ENCODE measurements around the gene DNAJB12. TPM values are rescaled to one million over a fixed set of nuclear protein-coding genes. Genes with fewer than 3 reads are reported as not detected.
"Not testable (repeated sequence)": the region's sequence is repeated elsewhere in the genome, so short reads cannot be mapped to it uniquely, and the experiment has no call there.

The DNAJB12 gene
- total RNA-seq, 1 donor from 2014 or later: 44.9 TPM

DNA sequence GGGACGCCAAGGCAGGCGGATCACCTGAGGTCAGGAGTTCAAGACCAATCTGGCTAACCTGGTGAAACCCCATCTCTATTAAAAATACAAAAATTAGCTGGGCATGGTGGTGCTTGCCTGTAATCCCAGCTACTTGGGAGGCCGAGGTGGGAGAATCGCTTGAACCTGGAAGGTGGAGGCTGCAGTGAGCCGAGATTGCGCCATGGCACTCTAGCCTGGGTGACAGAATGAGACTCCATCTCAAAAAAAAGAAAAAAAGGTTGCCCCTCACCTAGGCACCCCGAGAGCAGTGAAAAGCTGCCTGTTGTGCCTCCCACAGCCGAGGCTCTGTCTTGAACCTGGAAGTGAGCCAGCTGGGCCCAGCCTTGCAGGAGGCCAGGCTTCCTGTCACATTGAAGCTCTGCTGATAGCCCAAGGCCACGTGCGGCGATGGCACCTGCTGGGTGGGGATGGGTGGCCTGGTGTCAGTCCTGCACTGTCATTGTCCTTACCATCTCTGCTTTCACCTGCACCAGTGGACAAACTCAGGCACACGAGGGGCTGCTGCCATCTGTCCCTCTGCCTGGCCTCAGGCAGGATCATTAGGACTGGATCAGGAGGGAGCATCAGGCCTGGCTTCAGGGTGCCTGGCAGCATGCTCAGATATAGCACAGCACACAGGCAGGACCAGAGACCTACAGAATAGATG, 37.8 kb downstream of the DNAJB12 start:
- no peak for DNase-seq (ENCODE audit: low spot score)

DNA sequence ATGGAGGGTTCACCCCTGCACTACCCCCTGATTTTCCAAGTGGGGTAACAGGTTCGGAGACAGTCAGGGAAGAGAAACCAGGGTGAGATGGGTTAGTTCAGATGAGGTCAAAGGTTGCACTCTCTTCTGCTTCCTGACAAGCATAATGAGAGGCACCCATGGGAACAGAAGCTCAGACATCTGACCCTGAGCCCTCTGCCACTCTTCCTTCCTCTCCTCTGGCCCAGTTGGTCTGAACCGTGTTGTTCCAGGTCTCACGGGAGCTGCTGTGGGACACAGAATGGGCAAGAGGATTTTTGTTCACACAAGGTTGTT, 38.4 kb downstream of the DNAJB12 start:
- no peak for DNase-seq (ENCODE audit: low spot score)

DNA sequence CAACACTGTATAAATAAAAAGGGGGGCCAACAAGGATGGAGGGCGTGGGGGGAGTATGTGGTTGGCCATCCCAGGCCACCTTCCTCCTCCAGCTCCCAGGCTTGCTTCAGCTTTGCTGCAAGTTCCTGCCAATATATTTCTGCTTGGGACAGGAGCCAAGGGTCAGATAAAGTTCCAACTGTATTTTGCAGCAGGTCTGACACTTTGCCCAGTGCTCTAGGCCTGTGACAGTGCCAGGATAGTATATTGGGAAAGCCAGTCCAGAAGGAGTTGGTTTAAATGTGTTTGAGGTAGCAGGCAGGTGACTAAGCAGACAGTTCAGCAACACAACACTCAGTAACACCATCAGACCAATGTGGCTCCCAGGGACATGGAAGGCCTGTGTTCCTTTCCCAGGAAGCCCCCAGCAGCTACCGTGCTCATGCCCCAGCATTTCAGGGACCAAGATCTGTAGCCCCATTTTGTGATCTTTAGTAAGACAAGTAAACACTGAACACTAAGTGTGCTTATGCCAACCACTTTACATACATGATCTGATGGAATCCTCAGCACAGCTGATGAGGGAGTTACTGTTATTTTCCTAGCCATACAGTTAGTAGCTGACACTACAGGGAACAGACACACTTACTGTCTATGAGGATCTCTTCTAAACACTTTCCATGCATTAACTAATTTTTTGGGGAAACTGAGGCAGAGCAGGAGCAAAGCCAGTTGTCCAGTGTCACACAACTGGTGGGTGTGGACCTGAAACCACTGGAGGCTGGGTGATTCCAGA, 38.9 kb downstream of the DNAJB12 start:
- peak; percentile 88 for DNase-seq (ENCODE audit: low spot score)

GRCh38 chr10:72315054-72315453, 39.7 kb downstream of the DNAJB12 start:
- no peak for DNase-seq (ENCODE audit: low spot score)

- no peak for DNase-seq (ENCODE audit: low spot score)
These were observed 40.5 kb downstream of the DNAJB12 start for GRCh38 chr10:72314263-72314662.

GRCh38 chr10:72312865-72313391, 41.8 kb downstream of the DNAJB12 start:
- no peak for DNase-seq (ENCODE audit: low spot score)

- DNase-seq (ENCODE audit: low spot score): no peak
These were observed 43.1 kb downstream of the DNAJB12 start for GRCh38 chr10:72311667-72312066.

DNA sequence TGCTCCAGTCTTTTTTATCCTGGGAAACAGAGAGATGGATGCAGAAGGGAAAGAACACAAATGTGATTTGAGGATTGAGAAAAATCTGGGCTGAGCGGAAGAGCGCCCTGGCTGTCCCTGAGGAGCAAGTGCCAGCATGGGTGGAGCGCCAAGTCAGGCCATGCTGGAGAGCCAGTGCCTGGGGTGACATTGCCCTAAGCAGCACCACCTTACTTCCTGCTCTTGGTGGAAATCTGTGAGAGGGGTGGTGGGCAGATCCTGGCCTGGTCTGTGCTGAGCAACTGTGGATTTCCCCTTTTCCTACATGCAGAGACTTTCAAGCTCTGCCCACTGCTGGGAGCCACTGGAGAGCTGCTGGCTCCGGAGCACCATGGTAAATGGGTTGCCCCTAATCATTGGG, 44.1 kb downstream of the DNAJB12 start:
- no peak for DNase-seq (ENCODE audit: low spot score)

DNA sequence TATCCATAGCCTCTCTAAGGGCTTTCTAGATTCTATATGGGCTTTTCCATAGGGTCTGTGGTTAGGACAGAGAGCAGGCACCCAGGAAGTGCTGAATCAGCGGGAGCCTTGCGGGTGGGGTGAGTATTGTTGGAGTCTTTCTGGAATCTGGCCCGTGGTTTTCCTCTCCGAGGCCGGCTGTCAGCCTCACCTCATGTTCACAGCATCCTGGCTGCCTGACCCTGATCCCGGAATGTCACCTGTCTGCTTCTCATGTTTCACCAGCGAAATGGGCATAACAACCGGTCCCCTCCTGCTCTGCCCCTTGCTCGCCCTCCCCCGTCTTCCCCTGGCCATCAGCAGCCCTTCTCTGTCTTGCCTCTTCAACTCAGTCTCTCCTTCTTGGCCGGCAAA, 44.5 kb downstream of the DNAJB12 start:
- no peak for DNase-seq (ENCODE audit: low spot score)

- DNase-seq (ENCODE audit: low spot score): no peak
These were observed 45.2 kb downstream of the DNAJB12 start for GRCh38 chr10:72309290-72310240.

GRCh38 chr10:72308320-72308987, 46.3 kb downstream of the DNAJB12 start:
- DNase-seq (ENCODE audit: low spot score): no peak

- DNase-seq (ENCODE audit: low spot score): not testable (repeated sequence)
These were observed 47.0 kb downstream of the DNAJB12 start for GRCh38 chr10:72307711-72308110.

DNA sequence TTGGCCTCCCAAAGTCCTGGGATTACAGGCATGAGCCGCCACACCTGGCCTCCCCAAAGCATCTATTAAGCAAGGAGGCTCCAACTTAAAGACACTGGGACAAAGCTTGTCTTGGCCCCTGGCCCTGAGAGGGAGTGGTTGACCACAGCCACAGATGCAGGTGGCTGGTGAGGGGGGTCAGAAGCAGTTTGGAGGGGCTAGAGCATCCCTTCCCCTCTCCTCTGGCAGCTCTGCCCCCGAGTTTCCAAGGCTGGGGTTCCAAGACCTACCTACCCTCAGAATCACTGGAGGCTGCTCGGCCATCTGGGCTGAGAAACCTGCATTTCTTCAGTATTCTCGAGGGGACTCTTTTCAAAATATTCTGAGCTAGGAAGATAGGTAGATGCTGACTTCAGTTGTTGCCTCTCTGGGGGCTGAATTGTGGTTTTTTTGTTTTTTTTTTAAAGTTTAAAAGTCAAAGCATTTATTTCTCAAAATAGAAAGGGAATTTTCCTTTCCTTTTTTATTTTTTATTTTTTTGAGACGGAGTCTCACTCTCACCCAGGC, 48.4 kb downstream of the DNAJB12 start:
- no peak for DNase-seq (ENCODE audit: low spot score)

- no peak for DNase-seq (ENCODE audit: low spot score)
These were observed 51.1 kb downstream of the DNAJB12 start for GRCh38 chr10:72303424-72304128.

GRCh38 chr10:72298592-72299519, 55.9 kb downstream of the DNAJB12 start:
- DNase-seq (ENCODE audit: low spot score): no peak

- DNase-seq (ENCODE audit: low spot score): peak; percentile 98
These were observed 56.7 kb downstream of the DNAJB12 start for GRCh38 chr10:72297805-72298591.

DNA sequence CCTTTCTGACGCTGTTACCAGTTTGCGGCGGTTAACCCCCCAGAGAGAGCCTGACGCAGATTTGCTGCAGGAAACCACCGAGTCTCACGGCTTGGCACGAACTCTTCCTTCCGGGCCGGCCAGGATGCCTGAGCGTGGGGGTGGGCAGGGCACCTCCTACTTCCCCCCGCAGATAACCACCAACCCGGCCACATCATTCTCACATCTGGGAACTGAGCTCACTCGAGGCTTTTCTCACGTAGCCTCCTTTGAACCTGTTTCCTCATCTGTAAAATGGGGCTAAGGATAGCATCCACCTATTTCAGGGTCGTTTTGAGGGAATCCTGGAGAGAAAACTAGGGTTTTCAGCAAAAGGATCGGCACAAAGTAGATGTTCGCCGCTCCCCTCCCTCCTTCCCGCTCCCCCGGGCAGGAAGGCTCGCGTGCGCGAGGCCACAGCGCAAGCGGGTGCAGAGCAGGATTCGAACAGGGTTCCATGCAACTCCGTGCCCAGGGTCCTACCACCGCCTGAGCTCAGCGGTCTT, 57.4 kb downstream of the DNAJB12 start:
- DNase-seq (ENCODE audit: low spot score): peak; percentile 92

DNA sequence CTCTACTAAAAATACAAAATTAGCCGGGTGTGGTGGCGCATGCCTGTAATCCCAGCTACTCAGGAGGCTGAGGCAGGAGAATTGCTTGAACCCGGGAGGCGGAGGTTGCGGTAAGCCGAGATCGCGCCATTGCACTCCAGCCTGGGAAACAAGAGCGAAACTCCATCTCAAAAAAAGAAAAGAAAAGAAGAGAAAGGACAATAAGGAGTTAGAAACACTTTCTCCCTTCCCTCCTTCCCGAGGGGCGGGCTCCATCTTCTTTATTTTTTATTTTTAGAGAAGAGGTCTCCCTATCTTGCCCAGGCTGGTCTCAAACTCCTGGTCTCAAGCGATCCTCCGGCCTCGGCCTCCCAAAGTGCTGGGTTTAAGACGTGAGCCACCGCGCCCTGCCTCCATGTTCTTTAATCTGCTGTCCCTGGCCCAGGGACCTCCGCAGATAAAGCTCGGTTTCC, 57.9 kb downstream of the DNAJB12 start:
- not testable (repeated sequence) for DNase-seq (ENCODE audit: low spot score)
